Activated CD4-positive, alpha-beta T cell treated with anti-CD3 and anti-CD28 coated beads, Interleukin-2, amount 50 U/mL, for 4 hours (primary cell): ENCODE data around the gene SREBF2.
"Not testable (repeated sequence)": the region's sequence is repeated elsewhere in the genome, so short reads cannot be mapped to it uniquely, and the experiment has no call there.

Experiments used
- DNase-seq, 2 experiments: peaks; one replicate each; pipeline ENCODE4 v3.0.0-alpha.2; 2020

The SREBF2 gene

GRCh38 chr22:41842996-41843970 is 10.4 kb downstream of the SREBF2 start:
- DNase-seq = no peak

- no peak for DNase-seq
These were observed 11.1 kb downstream of the SREBF2 start for GRCh38 chr22:41844036-41844435.

GRCh38 chr22:41844513-41844912 is 11.6 kb downstream of the SREBF2 start:
- no peak for DNase-seq

GRCh38 chr22:41845380-41846267 is 12.7 kb downstream of the SREBF2 start:
- DNase-seq = no peak

- DNase-seq = no peak
These were observed 13.5 kb downstream of the SREBF2 start for GRCh38 chr22:41846268-41846987.

GRCh38 chr22:41847300-41847699 is 14.4 kb downstream of the SREBF2 start:
- no peak for DNase-seq

DNA sequence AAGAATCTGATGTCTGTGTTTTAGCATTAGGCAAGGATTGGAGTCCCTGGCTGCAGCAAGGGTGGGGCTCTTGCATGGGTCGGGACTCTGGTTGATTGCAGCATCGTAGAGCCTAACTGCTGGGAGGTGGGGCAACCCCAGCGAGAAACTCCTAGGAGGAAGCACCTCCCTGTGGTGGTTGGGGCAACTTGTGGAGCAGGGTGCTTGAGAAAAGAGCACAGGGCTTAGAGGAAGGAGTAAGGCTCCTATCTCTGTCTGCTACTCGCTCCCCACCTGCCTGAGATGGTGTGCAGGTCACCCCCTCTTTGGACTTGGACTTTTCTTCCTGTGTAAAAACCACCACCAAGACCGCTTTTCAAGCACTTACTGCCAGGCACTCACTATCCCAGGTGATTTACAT is 15.6 kb downstream of the SREBF2 start:
- DNase-seq = no peak

GRCh38 chr22:41856469-41856868 is 23.6 kb downstream of the SREBF2 start:
- no peak for DNase-seq

DNA sequence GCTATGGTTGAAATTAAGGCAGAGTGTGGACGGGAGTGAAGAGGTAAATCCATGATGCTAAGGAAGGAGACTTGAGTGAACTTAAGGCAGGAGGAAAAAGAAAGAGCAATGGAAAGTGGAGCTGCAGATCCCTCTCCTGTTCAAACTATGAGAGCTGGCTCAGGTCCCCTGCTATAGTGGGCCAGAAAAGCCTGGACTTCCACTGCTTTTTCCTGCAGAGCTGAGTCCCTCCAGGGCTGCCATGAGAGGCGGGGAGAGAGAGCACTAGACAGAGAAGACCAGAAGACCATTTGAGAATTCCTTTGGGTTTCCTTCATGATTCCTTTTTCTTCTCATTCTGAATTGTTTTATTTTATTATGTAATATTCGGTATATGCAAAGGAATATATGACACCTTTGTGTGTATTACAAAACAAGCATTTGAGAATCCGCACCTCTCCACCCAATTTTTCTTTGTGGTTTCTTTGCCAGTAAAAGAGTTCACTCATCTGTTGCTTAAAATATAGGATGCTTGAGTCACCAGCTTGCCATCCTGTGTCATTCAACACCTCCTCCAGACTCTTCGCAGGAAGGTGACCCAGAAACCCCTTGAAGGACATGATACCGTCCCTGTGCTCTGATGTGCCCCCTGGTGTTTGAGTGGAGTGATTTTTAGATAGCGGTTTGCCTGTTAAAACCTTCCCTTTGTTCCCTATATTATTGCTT is 24.4 kb downstream of the SREBF2 start:
- DNase-seq = peak; percentile 77 to 79

DNA sequence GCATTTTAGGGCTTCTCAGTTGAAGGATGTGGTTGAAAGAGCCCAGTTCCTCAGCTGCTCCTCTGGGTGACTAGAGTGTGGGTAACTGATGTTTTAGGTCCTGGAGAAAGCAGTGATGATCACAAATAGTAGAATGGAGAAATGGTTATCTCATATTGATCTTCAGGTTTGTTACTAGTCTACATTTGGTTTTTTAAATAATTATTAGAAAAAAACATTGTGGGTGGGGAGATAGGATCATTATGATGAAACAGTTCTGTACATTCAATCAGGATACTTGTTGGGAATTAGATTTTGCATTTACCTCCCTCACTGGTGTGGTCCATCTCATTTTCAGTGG is 24.9 kb downstream of the SREBF2 start:
- DNase-seq = no peak

GRCh38 chr22:41862160-41862529 is 29.2 kb downstream of the SREBF2 start:
- peak; percentile 35 to 46 for DNase-seq

GRCh38 chr22:41862530-41863266 is 29.8 kb downstream of the SREBF2 start:
- DNase-seq = peak; percentile 29 to 46

- no peak for DNase-seq
These were observed 30.6 kb downstream of the SREBF2 start for GRCh38 chr22:41863472-41863871.

GRCh38 chr22:41868556-41868955 is 35.7 kb downstream of the SREBF2 start:
- no peak for DNase-seq

DNA sequence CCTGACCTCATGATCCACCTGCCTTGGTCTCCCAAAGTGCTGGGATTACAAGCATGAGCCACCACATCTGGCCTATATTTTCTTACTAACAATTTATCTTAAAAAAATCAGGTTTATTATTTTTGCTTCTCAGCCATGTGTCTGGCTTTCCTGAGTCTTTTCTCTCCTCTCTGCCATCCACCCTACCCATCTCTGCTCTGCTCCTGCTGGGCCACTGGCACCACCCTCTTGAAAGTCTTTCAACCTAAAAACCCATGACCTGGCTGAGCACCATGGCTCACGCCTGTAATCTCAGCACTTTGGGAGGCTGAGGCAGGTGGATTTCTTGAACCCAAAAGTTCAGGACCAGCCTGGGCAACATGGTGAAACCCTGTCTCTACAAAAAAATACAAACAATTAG is 37.2 kb downstream of the SREBF2 start:
- DNase-seq = not testable (repeated sequence)

DNA sequence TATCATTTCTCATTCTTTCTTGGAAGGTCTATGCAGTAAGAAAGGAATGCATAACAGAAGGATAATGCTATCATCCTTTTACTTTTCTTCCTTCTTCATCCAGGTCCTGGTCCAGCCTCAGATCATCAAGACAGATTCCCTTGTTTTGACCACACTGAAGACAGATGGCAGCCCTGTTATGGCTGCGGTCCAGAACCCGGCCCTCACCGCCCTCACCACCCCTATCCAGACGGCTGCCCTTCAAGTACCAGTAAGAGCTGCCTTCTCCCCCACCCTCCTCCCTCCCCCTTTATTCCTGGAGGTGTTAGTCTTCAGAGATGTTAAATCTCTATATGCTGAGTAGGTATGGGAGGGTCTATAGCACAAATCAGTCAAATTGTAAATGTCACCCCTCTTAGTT is 37.9 kb downstream of the SREBF2 start:
- no peak for DNase-seq

GRCh38 chr22:41873391-41873790 is 40.5 kb downstream of the SREBF2 start:
- peak; percentile 12 to 17 for DNase-seq

DNA sequence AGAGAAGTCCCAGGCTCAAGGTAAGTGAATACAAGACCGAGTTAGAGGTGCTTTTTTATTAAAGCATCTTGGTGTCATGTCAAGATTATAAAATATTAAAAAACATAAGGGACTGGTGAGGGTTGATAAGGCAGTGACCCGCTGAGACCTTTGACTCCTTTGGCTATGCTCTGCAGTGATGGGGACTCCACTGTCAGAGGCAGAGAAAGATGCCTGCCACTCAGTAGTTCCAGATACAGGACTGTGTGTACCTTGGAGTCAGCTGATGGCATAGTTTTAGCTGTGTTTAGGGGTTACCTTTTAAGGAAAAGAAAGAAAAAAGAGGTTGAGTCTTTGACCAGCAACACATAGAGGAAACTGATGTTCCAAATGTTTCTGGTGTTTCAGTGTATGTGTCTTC is 41.2 kb downstream of the SREBF2 start:
- no peak for DNase-seq

DNA sequence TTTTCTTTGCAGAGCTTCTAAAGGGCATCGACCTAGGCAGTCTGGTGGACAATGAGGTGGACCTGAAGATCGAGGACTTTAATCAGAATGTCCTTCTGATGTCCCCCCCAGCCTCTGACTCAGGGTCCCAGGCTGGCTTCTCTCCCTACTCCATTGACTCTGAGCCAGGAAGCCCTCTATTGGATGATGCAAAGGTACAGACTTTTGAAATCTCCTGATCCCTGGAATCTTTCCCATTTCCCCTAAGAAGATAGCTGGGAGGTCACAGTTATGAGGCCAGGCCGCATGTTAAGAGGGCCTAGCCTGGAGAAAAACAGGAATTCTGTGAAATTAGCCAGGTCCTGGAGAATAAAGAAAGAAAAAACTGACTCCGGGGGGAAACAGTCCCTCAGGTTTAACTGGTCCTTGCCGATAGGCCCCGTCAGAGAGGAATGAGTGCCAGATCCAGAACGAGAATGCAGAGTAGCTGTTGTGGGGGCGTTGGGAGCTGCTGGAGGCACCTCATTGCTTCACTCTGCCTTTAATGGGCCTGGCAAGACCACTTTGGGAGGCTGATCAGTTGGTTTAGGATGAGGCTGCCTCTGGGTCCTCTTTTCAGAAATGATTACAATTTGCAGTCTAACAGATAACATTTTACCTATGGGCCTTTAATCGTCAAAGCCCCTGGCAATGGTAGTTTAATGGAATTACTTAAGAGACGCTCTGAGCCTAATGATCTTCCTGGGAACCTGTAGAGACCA is 42.8 kb downstream of the SREBF2 start:
- DNase-seq = no peak

GRCh38 chr22:41876275-41876674 is 43.4 kb downstream of the SREBF2 start:
- no peak for DNase-seq

DNA sequence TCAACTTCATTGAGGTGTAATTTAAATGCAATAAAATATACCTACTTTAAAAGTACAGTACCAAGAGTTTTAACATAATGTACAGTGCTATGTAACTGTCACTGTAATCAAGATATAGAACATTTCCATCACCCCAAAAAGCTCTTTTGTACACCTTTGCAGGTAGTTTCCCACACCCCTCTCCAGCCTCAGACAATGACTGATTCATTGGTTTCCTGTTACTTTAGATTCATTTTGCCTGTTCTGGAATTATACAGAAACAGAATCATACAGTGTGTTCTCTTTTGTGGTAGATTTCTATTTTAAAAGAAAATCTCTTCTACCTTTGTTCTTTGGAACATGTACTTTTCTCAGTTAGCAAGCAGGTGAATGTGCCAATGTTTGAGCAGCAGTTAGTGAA is 43.8 kb downstream of the SREBF2 start:
- no peak for DNase-seq
